Measurements from ENCODE around the gene PHOX2B. TPM values are rescaled to one million over a fixed set of nuclear protein-coding genes. Genes with fewer than 3 reads are reported as not detected.

PHOX2B gene
- total RNA-seq, 1 donor from 2014 or later, result not detected

DNA sequence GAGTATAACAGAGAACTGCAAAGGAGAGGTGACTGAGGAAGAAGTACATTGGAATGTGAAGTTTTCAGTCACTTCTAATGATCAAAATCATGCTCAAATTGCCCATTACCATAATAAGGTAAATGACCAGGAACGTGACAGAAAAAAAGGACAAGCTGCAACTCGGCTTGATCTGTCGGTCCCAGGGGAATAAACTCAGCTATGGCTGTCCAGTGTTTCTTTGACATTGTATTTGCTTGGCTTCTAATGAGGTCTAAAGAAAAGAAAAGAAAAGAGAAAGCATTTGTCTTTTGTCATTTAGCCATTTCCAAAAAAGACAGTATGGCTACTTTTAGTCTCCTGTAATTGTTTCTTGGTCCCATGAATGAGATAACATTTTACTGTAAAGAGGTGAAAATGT is 25.2 kb downstream of the PHOX2B start:
- no peaks in the 10 kb centered on the region for H3K4me1 Mint-ChIP-seq (ENCODE audit: unreplicated experiment)
- no peak for DNase-seq (ENCODE audit: low spot score)
- peaks cover 2% of the 10 kb centered on the region for H3K27me3 Mint-ChIP-seq (ENCODE audit: unreplicated experiment)
- H3K27ac Mint-ChIP-seq (ENCODE audit: unreplicated experiment), result no peak overlapping the region
- no peak overlapping the region for H3K4me3 Mint-ChIP-seq (ENCODE audit: unreplicated experiment)
- no peaks in the 10 kb centered on the region for H3K36me3 Mint-ChIP-seq (ENCODE audit: low read depth, unreplicated experiment)
- no peaks in the 10 kb centered on the region for H3K9me3 Mint-ChIP-seq (ENCODE audit: unreplicated experiment)
- TF ChIP-seq, protein P1, sequence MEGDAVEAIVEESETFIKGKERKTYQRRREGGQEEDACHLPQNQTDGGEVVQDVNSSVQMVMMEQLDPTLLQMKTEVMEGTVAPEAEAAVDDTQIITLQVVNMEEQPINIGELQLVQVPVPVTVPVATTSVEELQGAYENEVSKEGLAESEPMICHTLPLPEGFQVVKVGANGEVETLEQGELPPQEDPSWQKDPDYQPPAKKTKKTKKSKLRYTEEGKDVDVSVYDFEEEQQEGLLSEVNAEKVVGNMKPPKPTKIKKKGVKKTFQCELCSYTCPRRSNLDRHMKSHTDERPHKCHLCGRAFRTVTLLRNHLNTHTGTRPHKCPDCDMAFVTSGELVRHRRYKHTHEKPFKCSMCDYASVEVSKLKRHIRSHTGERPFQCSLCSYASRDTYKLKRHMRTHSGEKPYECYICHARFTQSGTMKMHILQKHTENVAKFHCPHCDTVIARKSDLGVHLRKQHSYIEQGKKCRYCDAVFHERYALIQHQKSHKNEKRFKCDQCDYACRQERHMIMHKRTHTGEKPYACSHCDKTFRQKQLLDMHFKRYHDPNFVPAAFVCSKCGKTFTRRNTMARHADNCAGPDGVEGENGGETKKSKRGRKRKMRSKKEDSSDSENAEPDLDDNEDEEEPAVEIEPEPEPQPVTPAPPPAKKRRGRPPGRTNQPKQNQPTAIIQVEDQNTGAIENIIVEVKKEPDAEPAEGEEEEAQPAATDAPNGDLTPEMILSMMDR (IDR thresholded peaks at IDR 0.05; ENCODE audit: unreplicated experiment), result no peak

GRCh38 chr4:41722181-41722580 is 26.3 kb downstream of the PHOX2B start:
- H3K27ac Mint-ChIP-seq (ENCODE audit: unreplicated experiment), result no peak overlapping the region
- TF ChIP-seq, protein P1 (IDR thresholded peaks at IDR 0.05; ENCODE audit: unreplicated experiment), result no peak
- peaks cover 2% of the 10 kb centered on the region for H3K27me3 Mint-ChIP-seq (ENCODE audit: unreplicated experiment)
- no peaks in the 10 kb centered on the region for H3K36me3 Mint-ChIP-seq (ENCODE audit: low read depth, unreplicated experiment)
- no peak for DNase-seq (ENCODE audit: low spot score)
- H3K4me1 Mint-ChIP-seq (ENCODE audit: unreplicated experiment), result no peaks in the 10 kb centered on the region
- H3K9me3 Mint-ChIP-seq (ENCODE audit: unreplicated experiment), result no peaks in the 10 kb centered on the region
- H3K4me3 Mint-ChIP-seq (ENCODE audit: unreplicated experiment), result no peak overlapping the region

GRCh38 chr4:41719417-41719816 is 29.1 kb downstream of the PHOX2B start:
- Mint-ChIP-seq H3K9me3 (ENCODE audit: unreplicated experiment) (no peaks in the 10 kb centered on the region), H3K36me3 (ENCODE audit: low read depth, unreplicated experiment) (no peaks in the 10 kb centered on the region), H3K27me3 (ENCODE audit: unreplicated experiment) (peaks cover 2% of the 10 kb centered on the region), H3K4me1 (ENCODE audit: unreplicated experiment) (no peaks in the 10 kb centered on the region), H3K4me3 (ENCODE audit: unreplicated experiment) (no peak overlapping the region), H3K27ac (ENCODE audit: unreplicated experiment) (no peak overlapping the region)
- no peak for DNase-seq (ENCODE audit: low spot score)
- TF ChIP-seq, protein P1 (IDR thresholded peaks at IDR 0.05; ENCODE audit: unreplicated experiment), result no peak

DNA sequence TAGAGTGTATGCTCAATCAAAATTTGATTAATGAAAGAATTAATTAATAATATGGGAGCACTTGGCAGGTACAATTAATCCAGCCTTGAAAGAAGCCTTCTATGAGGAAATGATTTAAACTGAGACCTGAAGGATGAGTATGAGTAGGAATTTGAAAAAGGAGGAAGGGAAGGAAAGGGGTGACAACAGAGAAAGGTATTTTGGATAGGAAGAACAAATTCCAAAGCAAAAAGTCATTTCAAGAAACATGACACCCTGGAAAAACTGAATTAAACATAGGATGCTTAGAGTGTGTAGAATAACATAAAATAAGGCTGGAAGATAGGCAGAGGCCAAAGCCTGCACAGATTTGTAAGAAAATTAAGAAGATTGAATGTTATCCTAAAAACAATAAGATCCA is 29.6 kb downstream of the PHOX2B start:
- TF ChIP-seq, protein P1 (IDR thresholded peaks at IDR 0.05; ENCODE audit: unreplicated experiment), result no peak
- H3K36me3 Mint-ChIP-seq (ENCODE audit: low read depth, unreplicated experiment), result no peaks in the 10 kb centered on the region
- H3K9me3 Mint-ChIP-seq (ENCODE audit: unreplicated experiment), result no peaks in the 10 kb centered on the region
- no peak overlapping the region for H3K4me3 Mint-ChIP-seq (ENCODE audit: unreplicated experiment)
- no peak overlapping the region for H3K27ac Mint-ChIP-seq (ENCODE audit: unreplicated experiment)
- DNase-seq (ENCODE audit: low spot score), result no peak
- no peaks in the 10 kb centered on the region for H3K4me1 Mint-ChIP-seq (ENCODE audit: unreplicated experiment)
- H3K27me3 Mint-ChIP-seq (ENCODE audit: unreplicated experiment), result peaks cover 2% of the 10 kb centered on the region

DNA sequence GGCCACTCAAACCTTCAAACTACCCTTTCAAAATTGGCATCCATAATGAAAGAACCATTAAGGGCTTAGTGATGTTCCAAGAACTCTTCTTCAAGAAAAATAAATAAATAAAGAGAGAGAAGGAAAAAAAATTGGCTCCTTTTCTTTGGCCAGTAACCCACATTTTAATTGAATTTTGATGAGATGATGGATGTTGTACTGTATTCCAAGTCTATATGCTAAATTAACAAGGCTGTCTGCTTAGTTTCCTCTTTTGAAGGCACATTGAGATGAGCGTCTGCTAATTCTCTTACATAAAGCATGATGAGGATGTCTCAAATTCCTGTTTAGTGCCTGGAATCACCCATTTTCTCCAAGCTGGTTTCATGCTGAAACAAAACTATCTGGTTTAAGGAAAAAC is 33.4 kb downstream of the PHOX2B start:
- no peaks in the 10 kb centered on the region for H3K36me3 Mint-ChIP-seq (ENCODE audit: low read depth, unreplicated experiment)
- H3K27ac Mint-ChIP-seq (ENCODE audit: unreplicated experiment), result no peak overlapping the region
- peaks cover 2% of the 10 kb centered on the region for H3K27me3 Mint-ChIP-seq (ENCODE audit: unreplicated experiment)
- no peak for DNase-seq (ENCODE audit: low spot score)
- H3K4me1 Mint-ChIP-seq (ENCODE audit: unreplicated experiment), result peaks cover 7% of the 10 kb centered on the region
- no peaks in the 10 kb centered on the region for H3K9me3 Mint-ChIP-seq (ENCODE audit: unreplicated experiment)
- TF ChIP-seq, protein P1 (IDR thresholded peaks at IDR 0.05; ENCODE audit: unreplicated experiment), result no peak
- H3K4me3 Mint-ChIP-seq (ENCODE audit: unreplicated experiment), result no peak overlapping the region

Measured in endothelial cell (in vitro differentiated cells).